ENCODE results near the gene FCGR3A.
"Not testable (repeated sequence)": the region's sequence is repeated elsewhere in the genome, so short reads cannot be mapped to it uniquely, and the experiment has no call there.

- not testable (repeated sequence) for TF ChIP-seq CTCF (IDR thresholded peaks at IDR 0.05); EZH2 (IDR thresholded peaks at IDR 0.05; ENCODE audit: borderline replicate concordance, insufficient read depth, low read depth, low read length, poor library complexity, severe bottlenecking)
These were observed 39.0 kb upstream of the FCGR3A start for GRCh38 chr1:161588596-161588995.

Data from B cell (primary cell).